ENCODE data around the gene IL17RD.

The IL17RD gene

GRCh38 chr3:57130571-57131209, 34.5 kb downstream of the IL17RD start:
- no peak for DNase-seq (ENCODE audit: low spot score)

DNA sequence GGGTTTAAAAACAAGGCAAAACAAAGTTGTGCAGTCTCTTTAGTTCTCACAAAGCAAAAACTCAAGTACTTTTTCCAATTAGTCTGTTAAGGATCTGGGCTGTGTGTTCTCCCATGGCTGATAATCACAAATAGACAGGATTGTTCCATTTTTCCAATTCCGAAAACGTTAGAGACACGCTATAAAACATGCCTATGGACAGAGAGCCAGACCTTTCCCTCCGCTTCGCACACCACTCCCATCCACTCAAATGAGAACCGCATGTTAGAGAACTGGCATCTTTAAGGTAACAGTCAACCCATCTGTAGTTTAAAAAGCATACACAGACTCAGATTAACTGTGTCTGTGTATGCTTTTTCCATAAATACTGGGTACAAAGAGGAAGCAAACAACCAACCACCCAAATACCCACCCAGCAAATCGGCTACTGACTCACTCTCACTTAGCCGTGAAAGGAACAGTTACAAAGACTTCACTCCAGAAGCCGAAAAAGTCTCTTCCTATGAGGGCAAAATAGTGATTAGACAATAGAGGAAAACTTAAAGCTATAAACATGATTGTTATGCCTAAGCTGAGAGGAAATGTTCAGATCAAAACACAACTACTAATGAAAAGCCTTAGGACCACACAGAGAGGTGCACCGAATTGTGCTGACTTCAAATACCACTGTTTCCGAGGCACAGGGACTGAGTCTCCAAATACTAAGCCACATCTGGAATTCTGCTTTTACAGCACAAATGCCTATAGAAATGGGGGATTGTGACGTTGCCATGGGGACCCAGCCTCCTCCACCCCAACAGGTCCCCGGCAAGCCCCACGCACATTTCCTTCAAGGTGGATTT, 36.1 kb downstream of the IL17RD start:
- no peak for DNase-seq (ENCODE audit: low spot score)

GRCh38 chr3:57127891-57128518, 37.1 kb downstream of the IL17RD start:
- DNase-seq (ENCODE audit: low spot score) = peak; percentile 68

- no peak for DNase-seq (ENCODE audit: low spot score)
These were observed 38.9 kb downstream of the IL17RD start for GRCh38 chr3:57126244-57126643.

- no peak for DNase-seq (ENCODE audit: low spot score)
These were observed 44.5 kb downstream of the IL17RD start for GRCh38 chr3:57120451-57121174.

DNA sequence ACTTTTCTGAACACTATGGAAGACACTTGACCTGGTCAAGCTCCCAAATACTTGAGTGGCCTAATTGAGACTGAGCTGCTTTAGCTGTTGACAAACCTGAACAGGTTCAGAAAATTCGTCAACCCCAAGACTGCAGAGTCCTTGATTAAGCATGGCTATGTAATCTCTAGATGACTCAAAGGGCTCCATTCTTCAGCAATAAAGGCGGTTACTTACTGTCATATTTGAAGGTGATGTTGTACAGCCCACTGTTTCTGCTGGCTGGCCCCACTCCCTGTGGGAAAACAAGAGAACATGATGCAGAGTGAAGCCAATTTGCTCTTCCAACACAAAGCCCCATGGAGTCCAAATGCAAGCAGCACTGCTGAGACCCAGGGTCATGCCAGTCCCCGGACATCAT, 45.1 kb downstream of the IL17RD start:
- no peak for DNase-seq (ENCODE audit: low spot score)

GRCh38 chr3:57118254-57118653, 46.9 kb downstream of the IL17RD start:
- no peak for DNase-seq (ENCODE audit: low spot score)

DNA sequence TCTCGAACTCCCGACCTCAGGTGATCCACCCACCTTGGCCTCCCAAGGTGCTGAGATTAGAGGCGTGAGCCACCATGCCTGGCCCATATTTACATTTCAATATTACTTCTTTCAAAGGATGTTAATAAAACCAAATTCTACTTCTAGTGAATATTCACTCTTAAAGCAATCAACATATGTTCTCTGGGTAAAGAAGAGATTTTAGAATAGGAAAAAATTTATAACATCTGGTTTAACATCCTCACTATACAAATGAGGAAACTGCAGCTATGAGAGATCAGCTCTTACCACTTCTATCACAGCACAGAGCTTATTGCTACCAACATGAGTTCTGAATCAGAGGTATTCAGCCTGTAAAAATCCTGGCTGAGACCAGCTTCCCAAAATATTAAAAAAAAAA, 48.7 kb downstream of the IL17RD start:
- DNase-seq (ENCODE audit: low spot score) = no peak

DNA sequence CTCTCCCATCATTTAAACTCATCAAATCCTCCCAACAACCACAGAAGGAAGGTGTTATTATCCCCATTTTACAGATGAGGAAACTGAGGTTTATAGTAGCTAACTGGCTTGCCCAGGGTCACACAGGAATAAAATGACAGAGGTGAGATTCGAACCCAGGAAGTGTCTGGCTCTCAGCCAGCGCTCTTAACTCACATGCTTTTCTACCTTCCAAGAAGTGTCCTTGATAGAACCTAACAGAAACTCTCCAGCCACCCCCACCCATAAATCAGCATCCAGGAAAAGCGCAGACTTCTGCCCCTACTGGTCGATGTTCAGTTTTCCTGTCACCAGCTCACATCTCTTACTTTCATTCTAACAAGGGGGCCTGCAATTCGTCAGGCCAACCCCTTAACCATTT, 52.9 kb downstream of the IL17RD start:
- DNase-seq (ENCODE audit: low spot score) = no peak

GRCh38 chr3:57110798-57111197, 54.4 kb downstream of the IL17RD start:
- DNase-seq (ENCODE audit: low spot score) = no peak

DNA sequence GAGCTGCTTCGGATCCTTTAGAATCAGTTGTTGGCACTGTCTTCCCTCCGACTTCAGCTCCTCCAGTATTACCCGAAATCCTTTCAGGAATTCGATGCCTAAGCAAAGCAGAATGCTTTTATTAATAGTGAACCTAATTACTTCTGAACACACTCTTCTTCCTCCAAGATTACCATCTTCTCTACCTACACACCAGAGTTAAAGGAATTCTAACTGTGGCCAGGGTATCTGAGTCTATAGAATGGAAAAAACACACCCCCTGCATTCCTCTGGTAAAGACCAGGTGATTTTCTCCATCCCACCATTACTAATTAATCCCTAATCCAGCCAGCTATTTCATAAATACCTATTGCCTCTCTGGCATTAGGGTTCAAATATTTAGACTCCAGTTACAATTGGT, 54.9 kb downstream of the IL17RD start:
- DNase-seq (ENCODE audit: low spot score) = no peak

DNA sequence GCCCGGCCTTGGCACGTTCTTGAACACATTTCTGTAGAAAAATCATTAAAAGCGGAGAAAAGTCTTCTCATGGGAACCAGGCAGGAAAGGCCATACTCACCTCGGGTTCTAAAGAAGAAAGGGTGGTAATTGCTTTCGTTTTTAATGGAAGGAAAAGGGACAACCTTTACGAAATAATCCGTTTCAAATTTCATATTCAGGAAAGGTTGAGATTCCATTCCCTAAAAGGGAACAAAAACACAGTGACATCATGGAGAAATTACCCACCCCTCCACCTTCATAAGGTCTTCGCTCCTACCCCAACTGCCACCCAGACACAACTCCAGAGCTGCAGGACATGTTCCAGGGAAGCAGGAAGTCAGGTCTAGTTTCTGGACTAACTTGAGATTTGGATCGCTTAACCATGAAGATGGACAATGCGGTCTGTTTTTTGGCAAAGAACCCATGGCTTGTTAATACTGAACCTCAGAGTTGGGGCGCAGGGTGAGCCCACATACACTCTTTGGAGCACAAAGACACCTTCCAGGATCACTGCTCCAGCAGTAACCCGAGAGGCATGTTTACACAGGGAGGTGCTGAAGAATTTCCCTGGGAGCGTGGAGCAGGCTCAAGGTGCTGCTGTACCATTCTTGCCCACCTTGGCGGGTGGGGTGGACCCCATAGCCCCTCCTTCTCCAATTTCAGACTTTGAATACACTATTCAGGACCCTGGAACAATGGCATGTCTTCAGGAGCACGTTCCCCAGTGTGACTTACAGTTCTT, 55.5 kb downstream of the IL17RD start:
- DNase-seq (ENCODE audit: low spot score) = no peak

GRCh38 chr3:57108684-57109083, 56.5 kb downstream of the IL17RD start:
- DNase-seq (ENCODE audit: low spot score) = no peak

DNA sequence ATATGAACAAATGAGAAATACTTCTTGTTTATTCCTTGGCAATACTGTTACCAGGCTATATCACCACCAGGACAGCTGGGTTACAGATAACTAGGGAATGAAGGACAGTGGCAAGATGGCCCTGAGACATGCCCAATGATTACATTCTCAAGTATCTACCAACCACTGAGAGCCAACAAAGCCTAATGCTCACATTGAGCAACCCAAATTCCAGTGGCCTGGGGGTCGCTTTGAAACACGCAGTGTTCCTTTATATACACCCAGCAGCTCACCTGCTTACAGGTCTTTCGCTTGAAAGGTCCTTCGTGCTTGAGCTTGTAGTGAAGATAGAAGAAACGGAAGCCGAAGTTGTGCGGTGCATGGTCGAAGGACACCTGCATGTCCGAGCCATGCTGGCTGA, 59.6 kb downstream of the IL17RD start:
- DNase-seq (ENCODE audit: low spot score) = no peak

DNA sequence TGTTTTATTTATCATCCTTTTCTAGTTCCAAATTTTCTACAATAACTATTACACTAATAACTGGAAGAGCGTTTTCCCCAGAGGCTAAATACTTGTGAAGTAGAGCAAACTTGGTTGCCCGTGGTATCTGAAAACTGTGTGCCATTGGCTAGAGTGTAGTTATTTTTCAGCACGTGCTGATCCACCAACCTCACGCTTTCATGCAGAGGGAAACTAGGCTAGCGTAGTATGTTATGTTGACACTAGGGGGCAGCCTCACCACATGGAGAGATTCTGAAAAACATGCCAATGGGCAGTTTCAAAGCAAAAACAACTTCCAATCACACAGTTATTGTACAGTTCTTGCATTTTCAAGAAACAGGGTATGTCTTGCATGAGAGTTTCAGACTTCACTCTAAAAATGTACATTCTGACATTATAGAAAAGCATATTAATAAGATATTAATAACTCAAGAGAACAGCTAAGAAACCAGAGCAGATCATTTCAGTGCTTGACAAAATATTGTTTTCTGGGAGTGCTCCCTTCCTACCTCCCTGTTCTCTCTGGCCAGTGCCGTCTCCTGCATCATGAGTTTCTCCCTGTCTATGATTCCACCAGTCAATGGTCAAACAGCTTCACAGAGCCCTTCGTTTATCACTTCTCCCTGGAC, 65.0 kb downstream of the IL17RD start:
- DNase-seq (ENCODE audit: low spot score) = peak; percentile 79

DNA sequence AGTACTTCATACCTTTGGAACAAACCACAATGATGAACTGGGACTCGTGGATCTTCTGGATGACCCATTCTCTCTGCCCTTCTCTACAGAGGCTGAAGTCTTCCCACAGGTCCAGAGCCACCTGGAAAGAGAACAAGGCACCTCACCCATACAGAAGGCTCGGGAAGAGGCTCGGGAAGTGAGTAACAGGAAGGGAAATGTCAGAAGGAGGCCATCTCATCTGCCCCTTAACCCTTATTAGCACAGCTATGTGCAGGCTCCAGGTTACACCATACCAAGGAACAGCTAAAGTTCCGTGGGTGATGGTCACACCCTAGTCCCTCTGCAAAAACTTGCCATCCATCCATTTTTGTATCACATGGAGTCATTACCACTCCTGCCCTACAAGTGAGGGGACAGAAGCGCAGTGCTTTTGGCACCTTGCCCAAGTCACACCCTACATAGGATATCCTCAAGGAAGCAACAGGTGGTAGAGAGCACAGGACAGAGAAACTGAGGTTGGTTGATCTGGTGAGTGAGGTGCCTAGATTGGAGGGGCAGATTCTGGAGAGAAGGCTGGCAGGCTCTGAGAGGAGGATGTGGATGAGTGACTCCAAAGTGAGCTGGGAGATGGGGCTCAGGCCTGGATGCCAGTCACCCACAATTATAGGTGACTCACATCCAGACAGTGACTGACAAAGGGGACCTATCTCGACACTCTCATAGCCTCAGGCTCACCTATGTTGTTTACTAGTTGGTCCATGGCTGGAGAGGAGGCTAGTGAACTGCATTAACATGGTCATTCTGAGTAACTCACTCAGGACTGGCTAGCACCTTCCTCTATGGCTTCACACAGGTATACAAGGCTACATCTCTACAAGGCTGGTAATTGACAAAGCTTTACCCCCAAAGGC, 66.5 kb downstream of the IL17RD start:
- DNase-seq (ENCODE audit: low spot score) = no peak

GRCh38 chr3:57097536-57097935, 67.6 kb downstream of the IL17RD start:
- no peak for DNase-seq (ENCODE audit: low spot score)

DNA sequence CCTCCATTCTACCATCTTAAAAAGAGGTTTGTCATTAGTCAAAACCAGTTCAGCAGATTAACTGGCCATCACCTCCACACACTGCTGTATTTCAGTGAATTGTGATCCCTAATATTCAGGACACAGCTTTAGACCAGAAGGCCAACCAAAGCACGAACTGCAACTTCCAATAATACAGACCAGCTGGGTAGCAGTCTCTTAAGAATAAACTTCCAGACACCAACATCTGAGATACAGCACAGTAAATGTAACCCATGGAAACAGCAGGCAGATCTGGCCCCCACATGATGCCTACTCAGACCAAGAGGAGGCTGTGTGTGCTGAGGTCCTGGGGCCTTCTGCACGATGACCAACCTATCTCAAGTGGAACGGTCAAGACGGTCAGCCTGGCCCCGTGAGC, 69.8 kb downstream of the IL17RD start:
- DNase-seq (ENCODE audit: low spot score) = no peak

GRCh38 chr3:57094575-57094974, 70.6 kb downstream of the IL17RD start:
- DNase-seq (ENCODE audit: low spot score) = peak; percentile 53

DNA sequence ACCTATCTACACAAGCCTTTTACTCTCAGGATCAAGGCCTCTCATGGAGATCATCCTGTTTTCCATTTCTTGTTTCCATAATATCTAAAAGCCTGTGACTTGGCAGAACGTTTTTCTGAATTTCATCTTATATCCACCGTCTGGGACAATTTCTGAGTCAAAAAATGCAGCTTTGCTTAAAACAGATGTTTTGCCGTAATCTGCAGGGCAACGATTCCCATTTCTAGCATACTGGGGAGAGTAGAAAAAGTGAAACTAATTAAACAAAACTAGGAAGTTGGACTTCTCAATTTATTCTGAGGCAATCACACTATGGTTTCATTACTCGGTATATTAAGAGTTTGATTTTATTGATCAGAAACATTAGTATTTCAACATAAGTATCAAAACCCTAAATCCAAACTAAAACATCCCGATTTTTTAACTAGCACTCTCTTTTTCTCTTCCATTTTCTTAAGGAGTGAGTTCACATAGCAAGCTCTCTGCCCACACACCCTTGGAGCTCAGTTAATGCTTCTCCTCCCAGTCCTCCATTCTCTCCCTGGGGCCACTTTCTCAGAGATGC, 71.1 kb downstream of the IL17RD start:
- peak; percentile 40 for DNase-seq (ENCODE audit: low spot score)
